SK-N-SH (cell line): ENCODE results near the gene PPP2R1B.

Experiments used
- CTCF ChIP-seq: fragments of 200-600 bp; sonication (generic); IDR thresholded peaks from 2 replicates; pipeline ENCODE4 v1.6.1; 2017; ENCODE audit warnings: antibody characterized with exemption, mild to moderate bottlenecking, moderate library complexity
- ELF1 ChIP-seq: IDR thresholded peaks from 2 replicates; pipeline ENCODE4 v1.4.0; 2012
- EP300 ChIP-seq, 2 experiments: IDR thresholded peaks; 2 replicates each; pipeline versions ENCODE4 v1.4.0 to v1.6.1; 2012; ENCODE audit warnings: borderline replicate concordance in 1 of 2, low read depth in 1 of 2, low read length in 1 of 2
- NFIC ChIP-seq: IDR thresholded peaks from 2 replicates; pipeline ENCODE4 v1.4.0; 2012; ENCODE audit warnings: borderline replicate concordance
- PBX3 ChIP-seq: IDR thresholded peaks from 2 replicates; pipeline ENCODE4; 2012
- REST ChIP-seq: IDR thresholded peaks from 2 replicates; pipeline ENCODE4 v1.6.1; 2012; ENCODE audit warnings: mild to moderate bottlenecking, low read depth, low read length, moderate library complexity
- RXRA ChIP-seq: IDR thresholded peaks from 2 replicates; pipeline ENCODE4 v1.4.0; 2012; ENCODE audit warnings: low read depth, mild to moderate bottlenecking, borderline replicate concordance

GRCh38 chr11:111785076-111785475 lies 18.9 kb upstream of the PPP2R1B start:
- TF ChIP-seq ELF1 = no peak
- no peak for TF ChIP-seq CTCF
- no peak for TF ChIP-seq PBX3
- TF ChIP-seq RXRA = no peak
- no peak for TF ChIP-seq NFIC
- TF ChIP-seq REST = no peak
- TF ChIP-seq EP300 (IDR thresholded peaks at IDR 0.05; ENCODE audit: borderline replicate concordance in 1 of 2, low read depth in 1 of 2, low read length in 1 of 2) = no peak
